Gastroesophageal sphincter (tissue), 4 donors: ENCODE data around the gene GGA3. TPM values are rescaled to one million over a fixed set of nuclear protein-coding genes. Genes with fewer than 3 reads are reported as not detected.

ENCODE experiments used
- ATAC-seq: fragments of 150-250 bp; one replicate; pipeline ENCODE4 v1.9.1; 2016; ENCODE audit warnings: mild to moderate bottlenecking, moderate library complexity
- H3K27ac ChIP-seq, 4 donors: fragments of 200-600 bp; sonication (generic) in 3 of 4; 1 replicate in 3 of 4; 2 replicates in 1 of 4; pipeline ENCODE4 v1.5.1; 2016 to 2019
- H3K27me3 ChIP-seq: fragments of 200-600 bp; sonication (generic); one replicate; pipeline ENCODE4 v1.5.1; 2019
- H3K36me3 ChIP-seq, 2 donors: fragments of 200-600 bp; sonication (generic); one replicate each; pipeline ENCODE4 v1.5.1; 2019; ENCODE audit warnings: control low read depth in 1 of 2
- H3K4me1 ChIP-seq, 3 donors: fragments of 200-600 bp; sonication (generic); 1 replicate in 2 of 3; 2 replicates in 1 of 3; pipeline ENCODE4 v1.5.1; 2016 to 2019; ENCODE audit warnings: control low read depth in 2 of 3
- H3K4me3 ChIP-seq, 2 donors: fragments of 200-600 bp; sonication (generic); one replicate each; pipeline ENCODE4 v1.5.1; 2019; ENCODE audit warnings: mild to moderate bottlenecking in 1 of 2, moderate library complexity in 1 of 2
- H3K9me3 ChIP-seq, 3 donors: fragments of 200-600 bp; sonication (generic); one replicate each; pipeline ENCODE4 v1.5.1; 2017 to 2019; ENCODE audit warnings: control low read depth in 2 of 3
- CTCF ChIP-seq, 4 experiments: fragments of 200-600 bp in 2 of 4; fragments of 450-650 bp in 2 of 4; sonication (generic) in 1 of 4; IDR thresholded peaks; one replicate each; pipeline ENCODE4 v1.5.1; 2017 to 2019; ENCODE audit warnings: antibody characterized with exemption in 4 of 4, mild to moderate bottlenecking in 2 of 4, moderate library complexity in 2 of 4
- EP300 ChIP-seq: sonication (generic); formaldehyde crosslinking; IDR thresholded peaks from one replicate; pipeline ENCODE4 v1.6.1; 2017; ENCODE audit warnings: antibody characterized with exemption, mild to moderate bottlenecking
- POLR2A ChIP-seq, 2 donors: fragments of 450-650 bp; IDR thresholded peaks; one replicate each; pipeline ENCODE4 v1.6.1; 2017; ENCODE audit warnings: antibody characterized with exemption in 2 of 2, mild to moderate bottlenecking in 2 of 2, moderate library complexity in 1 of 2
- POLR2AphosphoS5 ChIP-seq: sonication (generic); formaldehyde crosslinking; IDR thresholded peaks from one replicate; pipeline ENCODE4 v1.6.1; 2017; ENCODE audit warnings: antibody characterized with exemption
- WGBS, 2 donors: methylation state at CpG; one replicate each; pipeline ENCODE4 v1.1.5; 2018; ENCODE audit warnings: low coverage in 1 of 2; 5-methylcytosine and 5-hydroxymethylcytosine counted together
- total RNA-seq, 4 donors: library from RNA; depleted of rRNA; stranded (reverse); fragments of >200 nt; gene quantifications; one replicate each; pipeline ENCODE4 v1.1.0, GENCODE V29; 2016

Gene GGA3
- total RNA-seq, 4 donors from 2014 or later, result 19.5 to 27.8 (median 24.5) TPM

- Histone ChIP-seq H3K9me3 (no peaks in the 10 kb centered on the region), H3K36me3 (peaks cover 0 to 15% of the 10 kb centered on the region in 2 donors), H3K4me3 (peak overlapping the region; percentile 77 to 91), H3K27me3 (no peaks in the 10 kb centered on the region), H3K27ac (peak overlapping the region in 2 of 4 donors; percentile 97 to 99), H3K4me1 (peaks cover 0 to 50% (median 21%) of the 10 kb centered on the region in 3 donors)
- TF ChIP-seq POLR2A (IDR thresholded peaks at IDR 0.05), result no peak
- WGBS, 2 donors, result 0% methylated on average over 3 of the region's 24 CpGs; no CpG with 5 or more reads in 1 of the 2 donors
- ATAC-seq, result no peak
Observed at GRCh38 chr17:75271955-75272847, 10.8 kb upstream of the GGA3 start.

GRCh38 chr17:75271233-75271954, 10.0 kb upstream of the GGA3 start:
- ATAC-seq, result peak; percentile 90
- H3K4me1 ChIP-seq, result peaks cover 0 to 50% (median 21%) of the 10 kb centered on the region in 3 donors
- no peaks in the 10 kb centered on the region for H3K9me3 ChIP-seq
- peak overlapping the region; percentile 77 to 91 for H3K4me3 ChIP-seq
- H3K36me3 ChIP-seq, result peaks cover 0 to 15% of the 10 kb centered on the region in 2 donors
- peak overlapping the region; percentile 8 to 99 (median 96) for H3K27ac ChIP-seq
- TF ChIP-seq POLR2AphosphoS5 (peak; percentile 9), CTCF (IDR thresholded peaks at IDR 0.05) (peak in 3 of 4 experiments; percentile 85 to 94 (median 93)), POLR2A (IDR thresholded peaks at IDR 0.05) (peak in 1 of 2 donors; percentile 33), EP300 (no peak)
- H3K27me3 ChIP-seq, result no peaks in the 10 kb centered on the region
- 2% methylated on average over 14 of the region's 74 CpGs; no CpG with 5 or more reads in 1 of the 2 donors for WGBS, 2 donors

GRCh38 chr17:75270966-75271232, 9.5 kb upstream of the GGA3 start, which contains the start of gene MIF4GD:
Gene MIF4GD, minus strand, starts transcription at chr17:75271231. Its CDS starts 1,036 bp downstream, at chr17:75270195.
- Histone ChIP-seq H3K36me3 (peaks cover 0 to 20% of the 10 kb centered on the region in 2 donors), H3K4me1 (peaks cover 0 to 50% (median 21%) of the 10 kb centered on the region in 3 donors), H3K27me3 (no peaks in the 10 kb centered on the region), H3K27ac (peak within 1 kb of the TSS; percentile 94 to 99 (median 96)), H3K4me3 (peak within 1 kb of the TSS; percentile 77 to 91), H3K9me3 (no peaks in the 10 kb centered on the region)
- no CpG with 5 or more reads among the region's 39 CpGs for WGBS, 2 donors
- ATAC-seq, result no peak
- no peak for TF ChIP-seq POLR2AphosphoS5
- TF ChIP-seq EP300, result no peak
- no peak for TF ChIP-seq CTCF (IDR thresholded peaks at IDR 0.05)
- TF ChIP-seq POLR2A (IDR thresholded peaks at IDR 0.05), result peak; percentile 20 to 86

- H3K27ac ChIP-seq, result peak overlapping the region; percentile 94 to 99 (median 96)
- peaks cover 0 to 50% (median 21%) of the 10 kb centered on the region in 3 donors for H3K4me1 ChIP-seq
- peak overlapping the region; percentile 77 to 91 for H3K4me3 ChIP-seq
- no peaks in the 10 kb centered on the region for H3K27me3 ChIP-seq
- H3K36me3 ChIP-seq, result peaks cover 0 to 25% of the 10 kb centered on the region in 2 donors
- no peaks in the 10 kb centered on the region for H3K9me3 ChIP-seq
- peak; percentile 77 for ATAC-seq
- no CpG with 5 or more reads among the region's 47 CpGs for WGBS, 2 donors
- peak; percentile 50 for TF ChIP-seq POLR2AphosphoS5
- peak in 1 of 2 donors; percentile 55 for TF ChIP-seq POLR2A (IDR thresholded peaks at IDR 0.05)
- peak in 3 of 4 experiments; percentile 42 to 65 (median 59) for TF ChIP-seq CTCF (IDR thresholded peaks at IDR 0.05)
- TF ChIP-seq EP300, result no peak
Observed at GRCh38 chr17:75270218-75270965, 9.0 kb upstream of the GGA3 start.

GRCh38 chr17:75269844-75270217, 8.4 kb upstream of the GGA3 start:
- TF ChIP-seq POLR2A (IDR thresholded peaks at IDR 0.05) (no peak), EP300 (no peak), CTCF (IDR thresholded peaks at IDR 0.05) (no peak), POLR2AphosphoS5 (no peak)
- H3K27ac ChIP-seq, result peak overlapping the region; percentile 94 to 99 (median 96)
- no peaks in the 10 kb centered on the region for H3K27me3 ChIP-seq
- ATAC-seq, result no peak
- 20 to 86% methylated on average over 1 to 4 of the region's 6 CpGs for WGBS, 2 donors
- H3K9me3 ChIP-seq, result no peaks in the 10 kb centered on the region
- peaks cover 0 to 30% of the 10 kb centered on the region in 2 donors for H3K36me3 ChIP-seq
- H3K4me3 ChIP-seq, result peak overlapping the region; percentile 77 to 91
- H3K4me1 ChIP-seq, result peaks cover 0 to 50% (median 21%) of the 10 kb centered on the region in 3 donors
